CD14-positive monocyte (primary cell): ENCODE measurements around the gene FABP1. TPM values are rescaled to one million over a fixed set of nuclear protein-coding genes. Genes with fewer than 3 reads are reported as not detected.

ENCODE experiments used
- DNase-seq, 3 donors: peaks; one replicate each; pipeline ENCODE4 v3.0.0-alpha.2; 2011 to 2022
- H2AFZ ChIP-seq: 2 replicates; pipeline ENCODE4 v1.6.0; 2012; ENCODE audit warnings: mild to moderate bottlenecking, low read depth, low read length, inconsistent platforms; ENCODE audit not compliant: insufficient read depth, poor library complexity, severe bottlenecking
- H3K27ac ChIP-seq, 2 donors: 1 replicate in 1 of 2; 2 replicates in 1 of 2; pipeline ENCODE4 v1.5.1; 2012 to 2013; ENCODE audit warnings: low read length in 2 of 2, control low read depth in 1 of 2, inconsistent platforms in 1 of 2, low read depth in 1 of 2, mild to moderate bottlenecking in 1 of 2
- H3K27me3 ChIP-seq, 2 donors: one replicate each; pipeline versions ENCODE4 v1.6.0 to v1.6.1; 2011 to 2013; ENCODE audit warnings: low read length in 2 of 2; ENCODE audit not compliant: control insufficient read depth in 2 of 2, insufficient read depth in 2 of 2
- H3K36me3 ChIP-seq, 2 donors: replicated peaks in 1 of 2; 1 replicate in 1 of 2; 2 replicates in 1 of 2; pipeline versions ENCODE4 v1.5.1 to v1.6.1; 2012 to 2013; ENCODE audit warnings: low read length in 2 of 2, control low read depth in 1 of 2, inconsistent platforms in 1 of 2, mild to moderate bottlenecking in 1 of 2; ENCODE audit not compliant: insufficient read depth in 2 of 2, control insufficient read depth in 1 of 2
- H3K4me1 ChIP-seq, 2 donors: 1 replicate in 1 of 2; 2 replicates in 1 of 2; pipeline versions ENCODE4 v1.5.1 to v1.6.1; 2012 to 2013; ENCODE audit warnings: low read length in 2 of 2, control low read depth in 1 of 2, inconsistent platforms in 1 of 2, mild to moderate bottlenecking in 1 of 2, moderate library complexity in 1 of 2; ENCODE audit not compliant: insufficient read depth in 2 of 2, control insufficient read depth in 1 of 2
- H3K4me2 ChIP-seq: replicated peaks from 2 replicates; pipeline ENCODE3; 2012; ENCODE audit warnings: low read length, moderate library complexity, mild to moderate bottlenecking; ENCODE audit not compliant: poor library complexity, severe bottlenecking; ENCODE audit errors: extremely low read depth
- H3K4me3 ChIP-seq, 3 experiments: fragments of 200-600 bp in 1 of 3; sonication (generic) in 1 of 3; replicated peaks in 1 of 3; 1 replicate in 2 of 3; 2 replicates in 1 of 3; pipeline ENCODE4 v1.5.1; 2011 to 2013; ENCODE audit warnings: low read length in 3 of 3, mild to moderate bottlenecking in 3 of 3, control low read depth in 2 of 3, low read depth in 2 of 3, inconsistent platforms in 1 of 3, moderate library complexity in 1 of 3
- H3K79me2 ChIP-seq: 2 replicates; pipeline ENCODE4 v1.6.0; 2012; ENCODE audit warnings: mild to moderate bottlenecking, control low read depth, inconsistent platforms, low read length, moderate library complexity; ENCODE audit not compliant: insufficient read depth
- H3K9ac ChIP-seq: 2 replicates; pipeline ENCODE4 v1.6.0; 2017; ENCODE audit warnings: low read length, mild to moderate bottlenecking; ENCODE audit not compliant: insufficient read depth, poor library complexity, severe bottlenecking
- H3K9me3 ChIP-seq, 2 donors: replicated peaks in 1 of 2; 1 replicate in 1 of 2; 2 replicates in 1 of 2; pipeline versions ENCODE4 v1.5.1 to v1.6.1; 2012 to 2013; ENCODE audit warnings: low read length in 2 of 2, control low read depth in 1 of 2; ENCODE audit not compliant: control insufficient read depth in 1 of 2, insufficient read depth in 1 of 2
- H4K20me1 ChIP-seq: 2 replicates; pipeline ENCODE4 v1.6.0; 2012; ENCODE audit warnings: mild to moderate bottlenecking, low read length, control low read depth, moderate library complexity; ENCODE audit not compliant: insufficient read depth
- H3K27ac Mint-ChIP-seq, 7 donors: one replicate each; pipeline ENCODE4 v1.8.0; 2020; ENCODE audit warnings: mild to moderate bottlenecking in 7 of 7, mixed read lengths in 7 of 7, moderate library complexity in 6 of 7, inconsistent platforms in 2 of 7
- H3K27me3 Mint-ChIP-seq, 3 donors: one replicate each; pipeline ENCODE4 v1.8.0; 2021 to 2022; ENCODE audit warnings: low read depth in 3 of 3, mild to moderate bottlenecking in 3 of 3, mixed read lengths in 3 of 3, moderate library complexity in 3 of 3, inconsistent platforms in 1 of 3
- H3K36me3 Mint-ChIP-seq, 2 donors: one replicate each; pipeline ENCODE4 v1.8.0; 2020; ENCODE audit warnings: mixed read lengths in 2 of 2, inconsistent platforms in 1 of 2, mild to moderate bottlenecking in 1 of 2
- H3K4me1 Mint-ChIP-seq: one replicate; pipeline ENCODE4 v1.8.0; 2020; ENCODE audit warnings: mild to moderate bottlenecking, mixed read lengths
- H3K4me3 Mint-ChIP-seq, 2 donors: one replicate each; pipeline ENCODE4 v1.8.0; 2020; ENCODE audit warnings: mild to moderate bottlenecking in 2 of 2, mixed read lengths in 2 of 2, moderate library complexity in 1 of 2
- H3K9me3 Mint-ChIP-seq, 7 donors: one replicate each; pipeline ENCODE4 v1.8.0; 2020 to 2022; ENCODE audit warnings: mixed read lengths in 7 of 7, mild to moderate bottlenecking in 6 of 7, moderate library complexity in 6 of 7, inconsistent platforms in 2 of 7
- WGBS: methylation state at CpG from one replicate; pipeline ENCODE4 v1.1.5; 2013; ENCODE audit warnings: missing lambda C conversion rate; ENCODE audit not compliant: insufficient coverage; 5-methylcytosine and 5-hydroxymethylcytosine counted together
- intact Hi-C, 2 donors: fragments of 100-400 bp; cut with micrococcal nuclease; formaldehyde crosslinking; loops; one replicate each; pipeline versions ENCODE4 v1.15.0 to v1.15.1; 2023
- polyA plus RNA-seq, 3 donors: library from polyadenylated mRNA; depleted of rRNA in 1 of 3; unstranded in 2 of 3; stranded (reverse) in 1 of 3; fragments of 300-500 nt in 2 of 3; fragments of >200 nt in 1 of 3; fragmentation: Illumina TruSeq in 2 of 3; gene quantifications; 1 replicate in 2 of 3; 2 replicates in 1 of 3; pipeline ENCODE4 v1.2.3, GENCODE V29; 2012 to 2021
- TF ChIP-seq, protein P1 (sequence below): fragments of 200-600 bp; IDR thresholded peaks from one replicate; pipeline ENCODE4 v1.8.0; 2022; ENCODE audit warnings: antibody characterized with exemption, mild to moderate bottlenecking

The FABP1 gene
- polyA plus RNA-seq, 3 donors, result not detected

DNA sequence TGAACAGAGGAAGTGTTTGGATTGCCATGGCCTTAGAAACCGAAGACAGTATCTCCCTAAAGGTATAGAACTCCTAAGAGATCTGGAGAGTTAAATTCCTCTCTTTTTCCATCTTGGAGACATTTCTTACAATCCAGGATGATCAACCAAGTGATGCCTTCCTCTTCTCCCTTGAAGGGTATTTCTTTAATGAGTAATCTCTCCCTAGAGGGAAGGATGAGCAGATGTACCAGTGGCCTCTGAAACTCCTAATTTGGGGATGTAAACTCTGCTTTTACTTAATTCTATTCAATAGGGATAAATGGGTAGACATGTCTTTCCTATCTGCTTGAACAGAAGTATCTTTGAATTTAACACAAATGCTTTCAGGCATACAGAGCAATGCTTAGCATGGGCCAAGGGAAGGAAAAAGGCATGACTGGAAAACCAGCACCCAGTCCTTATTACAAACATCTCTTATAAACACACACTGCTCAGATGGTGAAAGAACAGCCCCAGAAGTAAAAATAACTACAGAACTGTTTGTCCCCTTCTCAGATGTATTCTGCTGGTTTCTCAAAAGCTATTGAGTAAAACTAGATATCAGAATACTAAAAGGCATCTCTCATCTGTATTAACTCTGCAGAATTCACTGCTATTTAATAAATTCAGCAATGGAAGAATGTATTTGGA lies 37.6 kb upstream of the FABP1 start:
- intact Hi-C loops, result no loop called here
- peaks cover 2 to 10% (median 6%) of the 10 kb centered on the region in 3 donors for H3K27me3 Mint-ChIP-seq

DNA sequence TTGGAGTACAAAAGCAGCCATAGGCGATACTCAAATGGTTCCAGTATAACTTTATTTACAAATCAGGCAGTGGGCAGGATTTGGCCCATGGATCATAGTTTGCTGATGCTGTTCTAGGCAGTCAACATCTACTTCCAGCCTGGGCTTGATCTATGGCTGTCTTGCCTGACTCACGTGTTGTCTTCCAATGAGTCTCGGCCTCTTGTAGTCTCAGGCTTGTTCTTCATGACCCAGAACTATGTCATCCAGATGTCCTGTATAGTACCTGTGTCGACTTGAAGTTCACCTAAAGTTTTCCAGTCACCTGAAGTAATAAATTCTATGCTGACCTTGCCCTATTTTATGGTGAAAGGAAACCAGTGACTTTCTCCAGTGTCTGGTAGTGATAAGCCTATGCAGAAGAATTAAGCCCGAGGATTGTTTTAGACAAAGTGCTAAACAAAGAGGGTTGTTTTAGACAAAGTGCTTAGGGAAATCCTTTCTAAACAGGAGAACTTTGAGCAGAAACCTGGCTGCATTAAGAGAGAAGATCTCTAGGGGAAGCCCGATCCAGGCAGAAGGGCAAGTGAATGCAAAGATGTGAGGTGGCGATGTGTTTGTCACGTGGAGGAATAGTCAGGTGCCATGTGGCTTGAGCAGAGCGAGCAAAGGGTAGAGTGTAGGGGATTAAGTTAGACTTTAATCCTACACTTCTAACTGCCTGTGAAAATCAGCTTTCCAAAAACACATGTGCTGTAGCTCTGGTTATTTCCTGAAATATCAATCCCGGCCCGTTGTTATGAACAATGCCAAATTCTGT lies 33.8 kb upstream of the FABP1 start:
- H3K79me2 ChIP-seq, result no peaks in the 10 kb centered on the region
- H3K27me3 Mint-ChIP-seq, result peaks cover 0 to 1% (median 0%) of the 10 kb centered on the region in 3 donors
- H3K27me3 ChIP-seq, result no peaks in the 10 kb centered on the region
- 99% methylated on average over 6 of the region's 11 CpGs for WGBS
- no peak overlapping the region for H2AFZ ChIP-seq
- H4K20me1 ChIP-seq, result no peaks in the 10 kb centered on the region
- no peak overlapping the region for H3K27ac Mint-ChIP-seq
- no peaks in the 10 kb centered on the region for H3K36me3 ChIP-seq
- no peaks in the 10 kb centered on the region for H3K36me3 Mint-ChIP-seq
- TF ChIP-seq, protein P1, sequence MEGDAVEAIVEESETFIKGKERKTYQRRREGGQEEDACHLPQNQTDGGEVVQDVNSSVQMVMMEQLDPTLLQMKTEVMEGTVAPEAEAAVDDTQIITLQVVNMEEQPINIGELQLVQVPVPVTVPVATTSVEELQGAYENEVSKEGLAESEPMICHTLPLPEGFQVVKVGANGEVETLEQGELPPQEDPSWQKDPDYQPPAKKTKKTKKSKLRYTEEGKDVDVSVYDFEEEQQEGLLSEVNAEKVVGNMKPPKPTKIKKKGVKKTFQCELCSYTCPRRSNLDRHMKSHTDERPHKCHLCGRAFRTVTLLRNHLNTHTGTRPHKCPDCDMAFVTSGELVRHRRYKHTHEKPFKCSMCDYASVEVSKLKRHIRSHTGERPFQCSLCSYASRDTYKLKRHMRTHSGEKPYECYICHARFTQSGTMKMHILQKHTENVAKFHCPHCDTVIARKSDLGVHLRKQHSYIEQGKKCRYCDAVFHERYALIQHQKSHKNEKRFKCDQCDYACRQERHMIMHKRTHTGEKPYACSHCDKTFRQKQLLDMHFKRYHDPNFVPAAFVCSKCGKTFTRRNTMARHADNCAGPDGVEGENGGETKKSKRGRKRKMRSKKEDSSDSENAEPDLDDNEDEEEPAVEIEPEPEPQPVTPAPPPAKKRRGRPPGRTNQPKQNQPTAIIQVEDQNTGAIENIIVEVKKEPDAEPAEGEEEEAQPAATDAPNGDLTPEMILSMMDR, result no peak
- H3K4me3 Mint-ChIP-seq, result no peak overlapping the region
- no peak overlapping the region for H3K4me3 ChIP-seq
- no peak overlapping the region for H3K27ac ChIP-seq
- no peaks in the 10 kb centered on the region for H3K9me3 ChIP-seq
- no peak overlapping the region for H3K4me2 ChIP-seq
- no peak for DNase-seq
- no peak overlapping the region for H3K9ac ChIP-seq
- H3K9me3 Mint-ChIP-seq, result no peaks in the 10 kb centered on the region
- no peaks in the 10 kb centered on the region for H3K4me1 Mint-ChIP-seq
- intact Hi-C loops, result loop anchor here in 1 of 2 donors (2.0 kb wide), 1 partner anchor 101 kb away; no protein-coding TSS in a partner anchor
- H3K4me1 ChIP-seq, result no peaks in the 10 kb centered on the region

More for the DNA sequence above, 37.6 kb upstream of the FABP1 start:
- H4K20me1 ChIP-seq, result no peaks in the 10 kb centered on the region
- WGBS, result no CpG with 5 or more reads among the region's 1 CpG
- no peak overlapping the region for H3K4me3 ChIP-seq
- no peak overlapping the region for H2AFZ ChIP-seq
- no peak for DNase-seq
- TF ChIP-seq, protein P1, result no peak
- no peak overlapping the region for H3K27ac ChIP-seq
- H3K79me2 ChIP-seq, result no peaks in the 10 kb centered on the region
- H3K9me3 ChIP-seq, result no peaks in the 10 kb centered on the region
- no peak overlapping the region for H3K27ac Mint-ChIP-seq
- H3K4me1 Mint-ChIP-seq, result peaks cover 19% of the 10 kb centered on the region
- H3K4me1 ChIP-seq, result peaks cover 12 to 14% of the 10 kb centered on the region in 2 donors
- H3K9me3 Mint-ChIP-seq, result peaks cover 2 to 12% (median 4%) of the 10 kb centered on the region in 7 donors
- no peaks in the 10 kb centered on the region for H3K27me3 ChIP-seq
- no peaks in the 10 kb centered on the region for H3K36me3 ChIP-seq
- H3K9ac ChIP-seq, result no peak overlapping the region
- no peak overlapping the region for H3K4me3 Mint-ChIP-seq
- H3K36me3 Mint-ChIP-seq, result peaks cover 0 to 3% of the 10 kb centered on the region in 2 donors
- no peak overlapping the region for H3K4me2 ChIP-seq
